HCT116 (cell line): ENCODE results near the gene NAGA. TPM values are rescaled to one million over a fixed set of nuclear protein-coding genes. Genes with fewer than 3 reads are reported as not detected.
"Not testable (repeated sequence)": the region's sequence is repeated elsewhere in the genome, so short reads cannot be mapped to it uniquely, and the experiment has no call there.

Experiments
- ATAC-seq: fragments of 200-7000 bp; cut with Tn5 transposase; 2 replicates; pipeline ENCODE4 v1.9.1; 2020; ENCODE audit warnings: mild to moderate bottlenecking, moderate library complexity
- BruUV-seq: library from RNA; stranded (reverse); fragments of 400-500 nt; replicated peaks from 2 replicates; lab custom pipeline; 2021; lab: Mats Ljungman, UMichigan
- CTCF ChIA-PET: fragments of 300-600 bp; sonication (Branson Sonifier 250); formaldehyde crosslinking; loops from one replicate; lab custom pipeline; 2021; ENCODE audit warnings: antibody characterized with exemption; lab: Charles Lee
- POLR2A ChIA-PET: fragments of 300-600, 350-600 bp; sonication (Branson Sonifier 250); formaldehyde crosslinking; loops from one replicate; lab custom pipeline; 2021; ENCODE audit warnings: antibody characterized with exemption; lab: Charles Lee
- RAD21 ChIA-PET, 2 experiments: fragments of 300-600 bp; sonication (Branson Sonifier 250); formaldehyde crosslinking; loops; one replicate each; lab custom pipeline; 2023; ENCODE audit warnings: low total read pairs in 2 of 2; ENCODE audit not compliant: uncharacterized antibody in 2 of 2, unreplicated experiment in 2 of 2, low non-redundant PET in 1 of 2; lab: Charles Lee
- DNase-seq: peaks from one replicate; pipeline ENCODE4 v3.0.0-alpha.2; 2010; ENCODE audit warnings: low read depth, low spot score
- H2AFZ ChIP-seq: fragments of 200-600 bp; shearing (Covaris generic), sonication (generic); 2 replicates; pipeline ENCODE4 v1.6.1; 2017; ENCODE audit warnings: low read depth, mixed run types, mixed read lengths, antibody characterized with exemption, low read length; ENCODE audit not compliant: poor library complexity, severe bottlenecking
- H3K27ac ChIP-seq: 2 replicates; pipeline ENCODE4 v1.5.1; 2012; ENCODE audit warnings: low read depth, low read length
- H3K27me3 ChIP-seq: fragments of 200-600 bp; sonication (generic); 2 replicates; pipeline ENCODE4 v1.6.1; 2016; ENCODE audit warnings: mixed run types, low read length, mixed read lengths; ENCODE audit not compliant: insufficient read depth
- H3K36me3 ChIP-seq, 2 experiments: fragments of 200-500 bp in 1 of 2; fragments of 200-600 bp in 1 of 2; sonication (Bioruptor generic) in 1 of 2; sonication (generic) in 1 of 2; 2 replicates each; pipeline versions ENCODE4 v1.5.1 to v1.6.1; 2014 to 2016; ENCODE audit warnings: low read length in 2 of 2, inconsistent platforms in 1 of 2, mixed read lengths in 1 of 2, mixed run types in 1 of 2; ENCODE audit not compliant: insufficient read depth in 2 of 2, control insufficient read depth in 1 of 2
- H3K4me1 ChIP-seq, 2 experiments: fragments of 200-600 bp in 1 of 2; sonication (generic) in 1 of 2; 2 replicates each; pipeline versions ENCODE4 v1.5.1 to v1.6.1; 2012 to 2017; ENCODE audit warnings: low read length in 2 of 2, inconsistent platforms in 1 of 2, mild to moderate bottlenecking in 1 of 2, mixed read lengths in 1 of 2, mixed run types in 1 of 2, moderate library complexity in 1 of 2; ENCODE audit not compliant: insufficient read depth in 2 of 2, control insufficient read depth in 1 of 2
- H3K4me2 ChIP-seq: fragments of 200-600 bp; sonication (generic); 2 replicates; pipeline ENCODE4 v1.6.1; 2017; ENCODE audit warnings: mixed run types, low read length, mixed read lengths
- H3K4me3 ChIP-seq, 2 experiments: fragments of 200-600 bp in 1 of 2; sonication (generic) in 1 of 2; replicated peaks in 1 of 2; 2 replicates each; pipeline ENCODE4 v1.5.1; 2011 to 2016; ENCODE audit warnings: low read length in 2 of 2, control low read depth in 1 of 2, low read depth in 1 of 2, mild to moderate bottlenecking in 1 of 2, mixed read lengths in 1 of 2, mixed run types in 1 of 2
- H3K79me2 ChIP-seq: fragments of 200-600 bp; sonication (generic); 2 replicates; pipeline ENCODE4 v1.6.1; 2017; ENCODE audit warnings: mild to moderate bottlenecking, mixed run types, low read length, moderate library complexity, mixed read lengths; ENCODE audit not compliant: insufficient read depth
- H3K9ac ChIP-seq: fragments of 200-600 bp; sonication (generic); 2 replicates; pipeline ENCODE4 v1.6.1; 2016; ENCODE audit warnings: low read length, mixed read lengths
- H3K9me2 ChIP-seq: fragments of 200-600 bp; sonication (generic), shearing (Covaris generic); 2 replicates; pipeline ENCODE4 v1.6.1; 2017; ENCODE audit warnings: mixed run types, mild to moderate bottlenecking, moderate library complexity; ENCODE audit not compliant: insufficient read depth
- H3K9me3 ChIP-seq, 2 experiments: fragments of 200-500 bp in 1 of 2; fragments of 200-600 bp in 1 of 2; sonication (Bioruptor generic) in 1 of 2; sonication (generic) in 1 of 2; 2 replicates each; pipeline ENCODE4 v1.6.1; 2014 to 2017; ENCODE audit warnings: low read length in 2 of 2, mixed read lengths in 2 of 2, inconsistent platforms in 1 of 2, low read depth in 1 of 2, mild to moderate bottlenecking in 1 of 2, mixed run types in 1 of 2, moderate library complexity in 1 of 2; ENCODE audit not compliant: control insufficient read depth in 1 of 2, insufficient read depth in 1 of 2
- H4K20me1 ChIP-seq: fragments of 200-600 bp; sonication (generic), shearing (Covaris generic); 2 replicates; pipeline ENCODE4 v1.6.1; 2017; ENCODE audit warnings: mixed run types, mild to moderate bottlenecking, moderate library complexity; ENCODE audit not compliant: insufficient read depth
- CBX3 ChIP-seq: IDR thresholded peaks from 2 replicates; pipeline ENCODE4 v1.6.1; 2012; ENCODE audit warnings: low read depth
- CEBPB ChIP-seq: IDR thresholded peaks from 2 replicates; pipeline ENCODE4 v1.6.1; 2012; ENCODE audit warnings: low read depth
- ELF1 ChIP-seq: IDR thresholded peaks from 2 replicates; pipeline ENCODE4 v1.6.1; 2012; ENCODE audit warnings: low read depth, borderline replicate concordance
- POLR2A ChIP-seq: IDR thresholded peaks from 2 replicates; pipeline ENCODE4 v1.7.0; 2011; ENCODE audit warnings: borderline replicate concordance; ENCODE audit not compliant: insufficient read depth, insufficient read length; ENCODE audit errors: extremely low read depth
- RAD21 ChIP-seq: IDR thresholded peaks from 2 replicates; pipeline ENCODE4 v1.6.1; 2012; ENCODE audit warnings: low read depth, mild to moderate bottlenecking
- intact Hi-C: fragments of 100-400 bp; cut with micrococcal nuclease; formaldehyde crosslinking; loops from 2 replicates; pipeline ENCODE4 v1.10.0; 2022
- total RNA-seq: library from RNA; stranded (reverse); gene quantifications from one replicate; pipeline ENCODE4 v1.2.1, GENCODE V29; 2021; ENCODE audit not compliant: unreplicated experiment
- TF ChIP-seq, protein P1 (sequence below): IDR thresholded peaks from 2 replicates; pipeline ENCODE4 v1.6.1; 2012
- TF ChIP-seq, protein P2 (sequence below): IDR thresholded peaks from 2 replicates; pipeline ENCODE4 v1.6.1; 2011; ENCODE audit warnings: mild to moderate bottlenecking, low read length, moderate library complexity; ENCODE audit not compliant: insufficient replicate concordance; ENCODE audit errors: extremely low read depth
- TF ChIP-seq, protein P3 (sequence below), 3 experiments: fragments of 200-600 bp in 1 of 3; sonication (generic) in 1 of 3; IDR thresholded peaks in 2 of 3; conservative IDR thresholded peaks in 1 of 3; 2 replicates each; pipeline ENCODE4 v1.5.1; 2012 to 2017; ENCODE audit warnings: low read depth in 2 of 3, low read length in 2 of 3, antibody characterized with exemption in 1 of 3, borderline replicate concordance in 1 of 3, control low read depth in 1 of 3, mild to moderate bottlenecking in 1 of 3, mixed read lengths in 1 of 3, mixed run types in 1 of 3, moderate library complexity in 1 of 3; ENCODE audit not compliant: insufficient read depth in 1 of 3

NAGA gene
- total RNA-seq, 1 experiment from 2014 or later: 21.2 TPM

DNA sequence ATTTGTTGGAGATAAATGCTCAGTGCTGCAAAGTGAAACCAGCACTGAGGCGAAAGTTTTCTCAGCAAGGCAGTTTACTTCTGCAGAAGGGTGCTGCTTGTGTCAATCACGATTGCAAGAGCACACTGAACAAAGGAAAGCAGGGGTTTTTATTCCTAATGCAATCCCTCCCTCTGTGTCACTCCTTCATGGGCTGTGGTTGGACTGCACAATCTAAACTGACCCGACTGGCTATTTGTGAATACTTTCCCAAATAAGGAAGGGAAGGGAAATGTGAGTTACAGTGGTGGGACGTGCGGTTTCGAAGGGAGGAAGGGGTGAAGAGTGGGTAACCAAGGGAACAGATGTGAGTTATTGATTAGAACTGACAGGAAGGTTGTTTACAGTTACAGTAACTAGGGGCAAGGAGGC lies 44.8 kb upstream of the NAGA start:
- H3K9me2 ChIP-seq, H3K27ac ChIP-seq, H3K27me3 ChIP-seq, H3K36me3 ChIP-seq, intact Hi-C loops, H3K4me2 ChIP-seq, H4K20me1 ChIP-seq, DNase-seq, RAD21 ChIA-PET, H2AFZ ChIP-seq, H3K4me3 ChIP-seq, POLR2A ChIA-PET, H3K9ac ChIP-seq, H3K79me2 ChIP-seq, BruUV-seq, CTCF ChIA-PET, H3K4me1 ChIP-seq, ATAC-seq: not testable (repeated sequence)
- 0 out of 2 replicates have a peak, but pooled peaks have one; percentile 20 for TF ChIP-seq CBX3
- peaks cover 8 to 12% of the 10 kb centered on the region in 2 experiments; a peak in 2 of 4 replicates for H3K9me3 ChIP-seq

DNA sequence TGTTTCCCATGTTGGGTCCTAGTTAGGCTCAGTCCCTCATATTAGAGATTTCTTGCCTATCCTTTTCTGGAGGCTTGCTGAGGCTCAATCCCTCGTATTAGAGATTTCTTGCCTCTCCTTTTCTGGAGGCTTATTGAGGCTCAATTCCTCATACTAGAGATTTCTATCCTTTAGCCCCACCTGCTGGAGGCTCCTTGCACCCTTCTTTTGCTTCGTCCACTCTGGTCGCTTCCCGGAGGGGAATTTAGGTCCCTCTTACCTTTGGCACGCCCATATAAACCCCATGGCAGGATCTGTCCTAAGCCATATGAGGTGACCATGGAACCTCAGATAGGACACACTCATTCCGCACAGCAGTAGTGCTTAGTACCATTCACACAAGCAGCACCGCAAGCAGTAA lies 44.1 kb upstream of the NAGA start:
- DNase-seq: peak; percentile 26
- H3K4me3 ChIP-seq: no peak overlapping the region
- H3K27ac ChIP-seq: no peak overlapping the region
- ChIA-PET RAD21 (no interaction called here), POLR2A (no interaction called here), CTCF (no interaction called here)
- peaks cover 8 to 12% of the 10 kb centered on the region in 2 experiments; a peak in 2 of 4 replicates for H3K9me3 ChIP-seq
- no peaks in the 10 kb centered on the region for H3K4me1 ChIP-seq
- H4K20me1 ChIP-seq: no peaks in the 10 kb centered on the region
- intact Hi-C loops: loop anchor here (5.0 kb wide), 2 partner anchors 147 to 167 kb away; partner anchors contain the start of genes CENPM and SEPTIN3
- H3K27me3 ChIP-seq: no peaks in the 10 kb centered on the region
- BruUV-seq: no TSS peak
- H3K4me2 ChIP-seq: no peak overlapping the region
- no peaks in the 10 kb centered on the region for H3K79me2 ChIP-seq
- peak; percentile 68 for ATAC-seq
- H2AFZ ChIP-seq: no peak overlapping the region
- TF ChIP-seq, protein P1, sequence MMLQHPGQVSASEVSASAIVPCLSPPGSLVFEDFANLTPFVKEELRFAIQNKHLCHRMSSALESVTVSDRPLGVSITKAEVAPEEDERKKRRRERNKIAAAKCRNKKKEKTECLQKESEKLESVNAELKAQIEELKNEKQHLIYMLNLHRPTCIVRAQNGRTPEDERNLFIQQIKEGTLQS: no peak
- TF ChIP-seq RAD21 (peak; percentile 63), CEBPB (no peak), ELF1 (no peak), POLR2A (no peak)
- TF ChIP-seq, protein P2, sequence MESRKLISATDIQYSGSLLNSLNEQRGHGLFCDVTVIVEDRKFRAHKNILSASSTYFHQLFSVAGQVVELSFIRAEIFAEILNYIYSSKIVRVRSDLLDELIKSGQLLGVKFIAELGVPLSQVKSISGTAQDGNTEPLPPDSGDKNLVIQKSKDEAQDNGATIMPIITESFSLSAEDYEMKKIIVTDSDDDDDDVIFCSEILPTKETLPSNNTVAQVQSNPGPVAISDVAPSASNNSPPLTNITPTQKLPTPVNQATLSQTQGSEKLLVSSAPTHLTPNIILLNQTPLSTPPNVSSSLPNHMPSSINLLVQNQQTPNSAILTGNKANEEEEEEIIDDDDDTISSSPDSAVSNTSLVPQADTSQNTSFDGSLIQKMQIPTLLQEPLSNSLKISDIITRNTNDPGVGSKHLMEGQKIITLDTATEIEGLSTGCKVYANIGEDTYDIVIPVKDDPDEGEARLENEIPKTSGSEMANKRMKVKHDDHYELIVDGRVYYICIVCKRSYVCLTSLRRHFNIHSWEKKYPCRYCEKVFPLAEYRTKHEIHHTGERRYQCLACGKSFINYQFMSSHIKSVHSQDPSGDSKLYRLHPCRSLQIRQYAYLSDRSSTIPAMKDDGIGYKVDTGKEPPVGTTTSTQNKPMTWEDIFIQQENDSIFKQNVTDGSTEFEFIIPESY: no peak
- TF ChIP-seq, protein P3, sequence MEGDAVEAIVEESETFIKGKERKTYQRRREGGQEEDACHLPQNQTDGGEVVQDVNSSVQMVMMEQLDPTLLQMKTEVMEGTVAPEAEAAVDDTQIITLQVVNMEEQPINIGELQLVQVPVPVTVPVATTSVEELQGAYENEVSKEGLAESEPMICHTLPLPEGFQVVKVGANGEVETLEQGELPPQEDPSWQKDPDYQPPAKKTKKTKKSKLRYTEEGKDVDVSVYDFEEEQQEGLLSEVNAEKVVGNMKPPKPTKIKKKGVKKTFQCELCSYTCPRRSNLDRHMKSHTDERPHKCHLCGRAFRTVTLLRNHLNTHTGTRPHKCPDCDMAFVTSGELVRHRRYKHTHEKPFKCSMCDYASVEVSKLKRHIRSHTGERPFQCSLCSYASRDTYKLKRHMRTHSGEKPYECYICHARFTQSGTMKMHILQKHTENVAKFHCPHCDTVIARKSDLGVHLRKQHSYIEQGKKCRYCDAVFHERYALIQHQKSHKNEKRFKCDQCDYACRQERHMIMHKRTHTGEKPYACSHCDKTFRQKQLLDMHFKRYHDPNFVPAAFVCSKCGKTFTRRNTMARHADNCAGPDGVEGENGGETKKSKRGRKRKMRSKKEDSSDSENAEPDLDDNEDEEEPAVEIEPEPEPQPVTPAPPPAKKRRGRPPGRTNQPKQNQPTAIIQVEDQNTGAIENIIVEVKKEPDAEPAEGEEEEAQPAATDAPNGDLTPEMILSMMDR (IDR thresholded peaks at IDR 0.05 in 2 of 3, conservative IDR thresholded peaks at IDR 0.05 in 1 of 3; ENCODE audit: borderline replicate concordance in 1 of 3, insufficient read depth in 1 of 3, low read depth in 2 of 3, low read length in 2 of 3): peak; percentile 45 to 57 (median 50); a peak in 5 of 6 replicates
- H3K9ac ChIP-seq: no peak overlapping the region
- no peaks in the 10 kb centered on the region; a peak in 1 of 4 replicates for H3K36me3 ChIP-seq
- no peaks in the 10 kb centered on the region for H3K9me2 ChIP-seq
